Loucy (cell line): Measurements from ENCODE around the gene CNOT2.

Experiments used
- H2AFZ ChIP-seq: fragments of 200-600 bp; sonication (generic); 2 replicates; pipeline ENCODE4 v1.6.0; 2016; ENCODE audit warnings: antibody characterized with exemption, mild to moderate bottlenecking, low read length, moderate library complexity
- H3F3A ChIP-seq: fragments of 200-600 bp; 2 replicates; pipeline ENCODE4 v1.6.0; 2016; ENCODE audit warnings: antibody characterized with exemption, low read depth, mild to moderate bottlenecking
- H3K27me3 ChIP-seq: fragments of 200-600 bp; sonication (generic); 2 replicates; pipeline ENCODE4 v1.6.1; 2014; ENCODE audit warnings: low read length, mild to moderate bottlenecking; ENCODE audit not compliant: insufficient read depth, poor library complexity, severe bottlenecking
- H3K36me3 ChIP-seq: fragments of 200-600 bp; sonication (generic); 2 replicates; pipeline ENCODE4 v1.6.1; 2016; ENCODE audit warnings: low read length; ENCODE audit not compliant: insufficient read depth
- H3K4me1 ChIP-seq: fragments of 200-600 bp; sonication (generic); 2 replicates; pipeline ENCODE4 v1.5.1; 2014; ENCODE audit warnings: low read length, mild to moderate bottlenecking; ENCODE audit not compliant: insufficient read depth, poor library complexity, severe bottlenecking
- H3K4me2 ChIP-seq: fragments of 200-600 bp; sonication (generic); 2 replicates; pipeline ENCODE4 v1.6.0; 2014; ENCODE audit warnings: antibody characterized with exemption, low read length, low read depth, mild to moderate bottlenecking; ENCODE audit not compliant: poor library complexity, severe bottlenecking
- H3K4me3 ChIP-seq: fragments of 200-600 bp; sonication (generic); 2 replicates; pipeline ENCODE4 v1.5.1; 2014; ENCODE audit warnings: low read length, mild to moderate bottlenecking, mixed read lengths; ENCODE audit not compliant: poor library complexity, severe bottlenecking
- H3K79me2 ChIP-seq: fragments of 200-600 bp; sonication (generic); 2 replicates; pipeline ENCODE4 v1.6.1; 2014; ENCODE audit warnings: low read length; ENCODE audit not compliant: insufficient read depth
- H3K9ac ChIP-seq: fragments of 200-600 bp; sonication (generic); 2 replicates; pipeline ENCODE4 v1.6.0; 2014; ENCODE audit warnings: mild to moderate bottlenecking, low read depth, low read length, moderate library complexity; ENCODE audit not compliant: poor library complexity, severe bottlenecking
- H3K9me2 ChIP-seq: fragments of 200-600 bp; sonication (generic); replicated peaks from 2 replicates; pipeline ENCODE4 v1.6.1; 2016; ENCODE audit warnings: low read depth, low read length, mixed read lengths
- H3K9me3 ChIP-seq: fragments of 200-600 bp; sonication (generic); 2 replicates; pipeline ENCODE4 v1.6.1; 2014; ENCODE audit warnings: mild to moderate bottlenecking, antibody characterized with exemption, low read length, low read depth; ENCODE audit not compliant: insufficient read depth
- H4K20me1 ChIP-seq: fragments of 200-600 bp; sonication (generic); 2 replicates; pipeline ENCODE4 v1.6.0; 2014; ENCODE audit warnings: antibody characterized with exemption, low read length, mild to moderate bottlenecking; ENCODE audit not compliant: insufficient read depth, poor library complexity, severe bottlenecking
- EZH2phosphoT487 ChIP-seq: fragments of 200-600 bp; IDR thresholded peaks from 2 replicates; pipeline ENCODE4 v1.6.1; 2018; ENCODE audit warnings: antibody characterized with exemption, mild to moderate bottlenecking, moderate library complexity, borderline replicate concordance
- TF ChIP-seq, protein P1 (sequence below): fragments of 200-600 bp; sonication (generic); conservative IDR thresholded peaks from 2 replicates; pipeline ENCODE4 v1.5.1; 2014; ENCODE audit warnings: mild to moderate bottlenecking, antibody characterized with exemption, low read length

The CNOT2 gene

DNA sequence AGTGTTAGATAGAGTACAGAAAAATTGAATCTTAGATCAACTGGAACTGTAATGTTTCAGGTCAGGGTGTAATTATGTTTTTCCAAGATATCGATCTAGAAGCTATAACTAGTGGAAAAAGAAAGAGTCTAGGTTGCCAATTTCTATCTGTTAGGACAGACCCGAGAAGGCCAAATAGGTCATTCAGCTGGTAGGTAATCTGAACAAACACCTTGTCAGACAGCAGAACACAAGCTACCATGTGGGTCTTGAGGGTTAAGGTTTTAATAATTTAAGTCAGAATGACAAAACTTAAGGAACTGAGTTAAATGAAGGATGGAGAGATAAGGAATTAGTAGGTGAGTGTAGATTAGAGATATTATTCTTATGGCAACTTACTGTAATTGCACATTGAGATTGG, 78.0 kb downstream of the CNOT2 start:
- no peak overlapping the region for H3K4me2 ChIP-seq
- H3K4me1 ChIP-seq: peaks cover 25% of the 10 kb centered on the region
- peaks cover 31% of the 10 kb centered on the region for H4K20me1 ChIP-seq
- no peaks in the 10 kb centered on the region for H3K9me3 ChIP-seq
- TF ChIP-seq, protein P1, sequence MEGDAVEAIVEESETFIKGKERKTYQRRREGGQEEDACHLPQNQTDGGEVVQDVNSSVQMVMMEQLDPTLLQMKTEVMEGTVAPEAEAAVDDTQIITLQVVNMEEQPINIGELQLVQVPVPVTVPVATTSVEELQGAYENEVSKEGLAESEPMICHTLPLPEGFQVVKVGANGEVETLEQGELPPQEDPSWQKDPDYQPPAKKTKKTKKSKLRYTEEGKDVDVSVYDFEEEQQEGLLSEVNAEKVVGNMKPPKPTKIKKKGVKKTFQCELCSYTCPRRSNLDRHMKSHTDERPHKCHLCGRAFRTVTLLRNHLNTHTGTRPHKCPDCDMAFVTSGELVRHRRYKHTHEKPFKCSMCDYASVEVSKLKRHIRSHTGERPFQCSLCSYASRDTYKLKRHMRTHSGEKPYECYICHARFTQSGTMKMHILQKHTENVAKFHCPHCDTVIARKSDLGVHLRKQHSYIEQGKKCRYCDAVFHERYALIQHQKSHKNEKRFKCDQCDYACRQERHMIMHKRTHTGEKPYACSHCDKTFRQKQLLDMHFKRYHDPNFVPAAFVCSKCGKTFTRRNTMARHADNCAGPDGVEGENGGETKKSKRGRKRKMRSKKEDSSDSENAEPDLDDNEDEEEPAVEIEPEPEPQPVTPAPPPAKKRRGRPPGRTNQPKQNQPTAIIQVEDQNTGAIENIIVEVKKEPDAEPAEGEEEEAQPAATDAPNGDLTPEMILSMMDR: no peak
- no peak for TF ChIP-seq EZH2phosphoT487
- H3K4me3 ChIP-seq: no peak overlapping the region
- H3K36me3 ChIP-seq: peaks cover 40% of the 10 kb centered on the region
- H3K79me2 ChIP-seq: peaks cover 50% of the 10 kb centered on the region
- no peaks in the 10 kb centered on the region for H3K9me2 ChIP-seq
- H2AFZ ChIP-seq: no peak overlapping the region
- H3F3A ChIP-seq: no peaks in the 10 kb centered on the region
- H3K9ac ChIP-seq: no peak overlapping the region
- H3K27me3 ChIP-seq: no peaks in the 10 kb centered on the region

DNA sequence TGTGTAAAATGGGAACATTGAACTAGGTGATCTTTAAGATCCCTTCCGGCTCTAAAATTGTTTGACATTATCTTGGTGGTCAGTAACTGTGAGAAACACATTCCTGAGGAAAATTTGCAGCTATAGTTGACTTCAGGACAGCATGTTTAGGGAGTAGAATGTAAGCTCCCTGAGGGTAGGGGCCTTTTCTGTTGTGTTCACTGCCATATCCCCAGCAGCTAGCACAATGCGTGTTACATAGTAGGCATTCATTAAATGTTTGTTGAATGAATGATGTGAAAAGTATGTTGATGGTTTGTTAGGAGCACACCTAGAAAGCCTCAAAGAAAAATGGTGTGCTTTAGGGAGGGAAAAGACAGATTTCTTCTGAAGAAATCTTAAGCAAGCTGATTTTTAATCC, 84.3 kb downstream of the CNOT2 start:
- H3K9me3 ChIP-seq: no peaks in the 10 kb centered on the region
- H3F3A ChIP-seq: no peaks in the 10 kb centered on the region
- H3K4me1 ChIP-seq: no peaks in the 10 kb centered on the region
- H3K36me3 ChIP-seq: peaks cover 40% of the 10 kb centered on the region; the same call in 1 of the 2 replicates
- peaks cover 6% of the 10 kb centered on the region for H4K20me1 ChIP-seq
- TF ChIP-seq, protein P1: no peak
- TF ChIP-seq EZH2phosphoT487: no peak
- H3K9ac ChIP-seq: no peak overlapping the region
- H3K79me2 ChIP-seq: peaks cover 11% of the 10 kb centered on the region
- H3K4me3 ChIP-seq: no peak overlapping the region
- no peak overlapping the region for H2AFZ ChIP-seq
- no peaks in the 10 kb centered on the region for H3K27me3 ChIP-seq
- no peaks in the 10 kb centered on the region for H3K9me2 ChIP-seq
- no peak overlapping the region for H3K4me2 ChIP-seq

DNA sequence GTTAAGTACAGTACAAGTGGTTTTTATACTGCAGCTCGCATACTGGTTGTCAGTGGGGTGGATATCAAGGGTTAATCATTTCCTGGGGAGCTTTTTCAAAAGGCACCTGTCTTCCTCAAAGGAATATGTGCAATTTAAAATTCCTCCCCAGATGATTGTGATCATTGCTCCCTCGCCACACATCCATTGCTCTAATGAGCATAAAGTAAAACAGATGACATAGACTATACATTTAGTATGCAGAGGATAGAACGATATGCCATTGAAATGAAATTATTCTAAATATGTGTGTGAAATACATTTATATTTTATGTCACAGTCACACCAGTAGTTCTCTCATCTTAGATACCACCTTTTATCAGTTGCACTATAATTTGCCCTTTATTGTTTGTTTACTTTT, 86.5 kb downstream of the CNOT2 start:
- peaks cover 7% of the 10 kb centered on the region for H3K79me2 ChIP-seq
- no peaks in the 10 kb centered on the region for H3K9me3 ChIP-seq
- H3K9me2 ChIP-seq: no peaks in the 10 kb centered on the region
- H3K4me3 ChIP-seq: no peak overlapping the region
- no peak overlapping the region for H3K9ac ChIP-seq
- peaks cover 13% of the 10 kb centered on the region for H4K20me1 ChIP-seq
- no peaks in the 10 kb centered on the region for H3K27me3 ChIP-seq
- H3K36me3 ChIP-seq: peaks cover 26% of the 10 kb centered on the region
- H3F3A ChIP-seq: no peaks in the 10 kb centered on the region
- no peak for TF ChIP-seq EZH2phosphoT487
- TF ChIP-seq, protein P1: no peak
- H2AFZ ChIP-seq: no peak overlapping the region
- peaks cover 7% of the 10 kb centered on the region for H3K4me1 ChIP-seq
- H3K4me2 ChIP-seq: no peak overlapping the region
